Fibroblast of skin of scalp (primary cell): ENCODE measurements around the gene ASMTL.
"Not testable (repeated sequence)": the region's sequence is repeated elsewhere in the genome, so short reads cannot be mapped to it uniquely, and the experiment has no call there.

Experiments used
- DNase-seq: peaks from one replicate; pipeline ENCODE4 v3.0.0-alpha.2; 2013

Gene ASMTL

DNA sequence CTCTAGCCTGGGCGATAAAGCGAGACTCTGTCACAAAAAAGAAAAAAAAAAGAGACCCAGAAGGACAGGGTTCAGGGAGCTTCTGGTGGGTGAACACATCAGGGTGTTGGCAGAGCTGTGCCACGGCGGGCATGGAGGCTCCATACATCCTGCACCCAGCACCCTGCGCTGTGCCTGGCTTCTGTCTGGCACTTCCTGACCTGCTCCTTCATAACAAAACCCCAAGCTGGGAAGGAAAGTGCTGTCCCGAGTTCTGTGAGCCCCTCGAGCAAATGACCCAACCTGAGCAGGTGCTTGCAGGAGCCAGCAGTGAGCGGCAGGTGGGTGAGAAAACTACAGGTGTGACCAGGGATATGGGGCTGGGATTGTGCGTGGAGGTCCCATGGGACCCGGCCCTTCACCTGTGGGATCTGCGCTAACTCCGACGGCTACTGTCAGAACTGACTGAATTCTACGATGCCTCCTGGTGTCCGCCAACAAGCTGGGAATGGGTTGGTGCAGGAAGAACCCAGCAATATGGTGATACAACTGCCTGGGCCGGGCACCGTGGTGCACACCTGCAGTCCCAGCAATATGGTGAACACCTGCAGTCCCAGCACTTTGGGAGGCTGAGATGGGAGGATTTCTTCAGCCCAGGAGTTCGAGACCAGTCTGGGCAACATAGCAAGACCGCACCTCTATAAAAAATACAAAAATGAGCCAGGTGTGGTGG is 18.9 kb downstream of the ASMTL start:
- DNase-seq = no peak

DNA sequence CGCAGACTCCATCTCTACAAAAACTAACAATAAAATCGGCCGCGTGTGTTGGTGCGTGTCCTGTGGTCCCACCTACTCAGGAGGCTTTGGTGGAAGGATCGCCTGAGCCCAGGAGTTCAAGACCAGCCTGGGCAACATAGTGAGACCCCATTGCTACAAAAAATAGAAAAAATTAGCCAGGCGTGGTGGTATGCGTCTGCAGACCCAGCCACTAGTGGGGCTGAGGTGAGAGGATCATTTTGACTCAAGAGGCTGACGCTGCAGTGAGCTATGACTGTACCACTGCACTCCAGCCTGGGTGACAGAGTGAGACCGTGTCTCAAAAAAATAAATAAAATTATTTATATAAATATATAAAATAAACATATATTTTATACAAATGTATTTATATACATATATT is 22.3 kb downstream of the ASMTL start:
- DNase-seq = no peak

DNA sequence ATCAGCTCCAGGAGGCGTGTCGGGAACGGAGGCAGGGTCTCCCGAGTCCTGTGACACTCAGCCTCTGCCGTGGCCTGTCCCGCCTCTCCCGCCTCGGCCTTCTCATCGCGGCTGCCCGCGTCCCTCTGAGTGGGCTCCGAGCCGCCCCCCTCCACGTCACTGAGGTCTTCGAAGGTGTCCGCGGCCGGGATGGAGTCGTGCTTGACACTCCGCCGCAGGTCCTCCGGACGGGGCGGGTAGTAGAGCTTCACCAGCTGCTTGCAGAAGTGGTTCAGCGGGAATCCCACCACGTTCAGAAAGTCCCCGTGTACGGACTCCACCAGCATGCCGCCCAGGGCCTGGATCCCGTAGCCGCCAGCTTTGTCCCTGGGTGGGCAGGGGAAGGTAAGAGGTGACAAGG is 25.0 kb downstream of the ASMTL start:
- no peak for DNase-seq

DNA sequence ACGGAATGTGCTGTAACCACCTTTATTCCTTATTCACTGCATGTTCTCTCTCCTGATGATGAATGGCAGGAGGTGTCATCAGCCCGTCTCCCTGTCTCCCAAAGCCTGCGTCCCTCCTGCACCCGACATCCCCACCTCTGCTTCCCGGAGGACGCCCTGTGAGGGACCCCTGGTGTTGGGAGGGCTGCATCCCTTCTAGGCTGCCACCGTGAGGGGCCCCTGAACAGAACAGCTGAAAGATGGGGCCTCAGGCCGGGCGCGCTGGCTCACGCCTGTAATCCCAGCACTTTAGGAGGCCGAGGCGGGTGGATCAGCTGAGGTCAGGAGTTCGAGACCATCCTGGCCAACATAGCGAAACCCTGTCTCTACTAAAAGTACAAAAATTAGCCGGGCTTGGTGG is 26.4 kb downstream of the ASMTL start:
- DNase-seq = not testable (repeated sequence)

DNA sequence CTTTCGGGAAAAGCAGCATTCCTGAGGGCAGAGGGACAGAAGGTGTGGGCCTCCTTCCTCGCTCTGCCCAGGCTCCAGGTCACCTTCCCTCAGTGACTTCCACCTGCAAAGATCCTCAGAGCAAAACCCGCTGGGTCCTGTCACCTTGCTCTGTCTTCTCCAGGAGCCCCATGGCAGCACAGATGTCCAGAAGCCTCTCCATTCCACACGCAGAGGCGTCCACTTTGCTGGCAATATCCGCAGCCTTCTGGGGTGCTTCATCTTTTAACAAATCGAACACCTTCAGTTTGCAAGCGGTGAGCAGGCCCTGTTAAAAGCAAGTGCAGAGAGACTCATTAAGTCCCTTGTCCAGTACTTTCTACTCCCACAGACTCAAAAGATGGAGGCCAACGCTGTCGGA is 27.3 kb downstream of the ASMTL start:
- DNase-seq = no peak

DNA sequence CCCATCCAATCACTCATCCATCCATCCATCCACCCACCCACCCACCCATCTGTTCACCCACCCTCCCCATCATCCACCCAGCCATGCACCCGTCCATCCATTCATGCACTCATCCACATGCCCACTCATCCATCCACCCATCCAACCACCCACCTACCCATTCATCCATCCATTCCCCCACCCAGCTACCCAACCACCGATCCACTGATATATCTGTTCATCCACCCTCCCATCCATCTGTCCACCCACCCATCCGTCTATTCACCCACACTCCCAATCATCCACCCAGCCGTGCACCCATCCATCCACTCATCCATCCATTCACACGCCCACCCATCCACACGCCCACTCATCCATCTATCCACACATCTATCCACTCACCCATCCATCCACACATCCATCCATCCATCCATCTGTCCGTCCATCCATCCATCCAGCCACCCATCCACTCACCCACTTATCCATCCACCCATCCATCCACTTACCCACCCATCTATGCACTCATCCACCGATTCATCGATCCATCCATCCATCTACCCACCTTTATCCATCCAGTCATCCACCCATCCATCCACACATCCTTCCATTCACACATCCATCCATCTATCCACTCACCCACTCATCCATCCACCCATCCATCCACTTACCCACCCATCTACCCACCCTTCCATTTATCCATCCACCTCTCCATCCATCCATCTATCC is 28.4 kb downstream of the ASMTL start:
- no peak for DNase-seq

DNA sequence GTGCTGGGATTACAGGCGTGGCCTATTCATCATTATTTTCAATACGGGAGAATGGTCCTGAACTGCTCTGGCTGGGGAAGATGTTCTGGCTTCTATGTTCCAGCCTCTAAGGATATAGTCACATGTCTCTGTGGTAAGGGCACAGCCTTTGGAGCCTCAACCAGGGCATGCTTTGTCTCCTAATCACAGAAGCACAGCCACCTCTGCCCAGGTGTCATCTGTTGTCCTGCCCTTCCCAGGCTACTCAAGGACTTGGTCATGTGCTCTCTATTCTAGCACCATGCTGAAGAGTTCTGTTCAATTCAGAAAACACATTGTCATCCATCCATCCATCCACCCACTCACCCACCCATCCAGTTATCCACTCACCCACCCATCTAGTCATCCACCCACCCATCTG is 29.5 kb downstream of the ASMTL start:
- DNase-seq = no peak

DNA sequence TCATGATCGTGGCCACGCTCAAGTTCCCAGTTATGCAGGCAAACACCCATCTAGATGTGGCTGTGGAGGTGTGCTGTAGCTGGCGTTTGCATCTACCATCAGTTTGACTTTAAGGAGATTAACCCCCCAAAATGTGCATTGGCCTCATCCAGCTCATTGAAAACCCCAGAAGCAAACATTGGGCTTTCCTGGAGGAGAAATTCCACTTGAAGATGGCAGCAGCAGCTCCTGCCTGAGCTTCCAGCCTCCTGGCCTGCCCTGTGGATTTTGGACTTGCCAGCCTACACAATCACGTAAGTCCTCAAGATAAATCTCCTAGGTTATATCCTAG is 30.6 kb downstream of the ASMTL start:
- no peak for DNase-seq

DNA sequence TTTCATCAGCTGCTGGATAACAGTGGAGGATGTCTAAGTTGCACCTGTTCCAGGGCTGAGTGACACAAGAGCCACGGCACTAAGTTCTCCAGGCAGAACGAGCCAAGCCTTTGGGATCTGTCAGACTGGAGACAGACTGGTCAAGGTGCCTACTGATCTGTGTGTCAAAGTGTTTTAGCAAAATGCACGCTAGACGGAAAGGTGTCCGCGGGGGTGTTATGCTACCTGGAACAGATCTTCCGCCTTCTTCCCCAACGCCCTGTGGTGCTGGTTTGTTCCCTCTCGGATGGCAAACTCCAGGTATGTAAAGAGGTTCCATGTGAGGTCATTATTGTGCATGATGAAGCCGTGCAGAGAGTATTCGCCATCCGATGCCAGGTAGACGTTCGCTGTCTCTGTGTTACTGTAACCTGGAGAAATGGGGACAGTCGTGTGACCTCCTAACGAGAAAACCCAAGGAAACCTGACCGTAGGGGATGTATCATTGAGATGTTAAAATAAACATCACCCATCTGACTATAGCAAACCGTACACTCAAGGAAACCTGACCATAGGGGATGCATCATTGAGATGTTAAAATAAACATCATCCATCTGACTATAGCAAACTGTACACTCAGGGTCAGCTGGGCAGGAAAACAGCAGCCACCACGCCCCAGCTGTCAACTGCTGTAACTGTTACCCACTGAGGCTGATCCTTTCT is 31.1 kb downstream of the ASMTL start:
- no peak for DNase-seq

DNA sequence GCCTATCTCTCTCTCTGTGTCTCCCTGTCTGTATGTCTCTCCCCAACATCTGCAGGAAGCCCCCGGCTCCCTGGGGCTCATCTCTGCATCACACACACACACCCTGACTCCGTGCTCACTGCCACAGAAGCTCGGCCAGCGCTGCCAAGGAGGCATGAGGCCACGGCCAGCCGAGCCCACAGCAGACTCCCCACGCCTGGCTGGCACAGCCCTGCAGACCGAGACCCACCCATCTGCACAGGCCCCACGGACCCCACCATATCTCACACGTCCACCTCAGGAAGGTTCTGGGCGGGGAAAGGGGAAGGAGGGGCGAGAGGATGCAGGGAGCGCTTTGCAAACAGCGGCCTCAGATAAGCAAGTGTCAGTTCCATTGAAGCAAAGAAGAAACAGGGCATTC is 32.3 kb downstream of the ASMTL start:
- DNase-seq = no peak

DNA sequence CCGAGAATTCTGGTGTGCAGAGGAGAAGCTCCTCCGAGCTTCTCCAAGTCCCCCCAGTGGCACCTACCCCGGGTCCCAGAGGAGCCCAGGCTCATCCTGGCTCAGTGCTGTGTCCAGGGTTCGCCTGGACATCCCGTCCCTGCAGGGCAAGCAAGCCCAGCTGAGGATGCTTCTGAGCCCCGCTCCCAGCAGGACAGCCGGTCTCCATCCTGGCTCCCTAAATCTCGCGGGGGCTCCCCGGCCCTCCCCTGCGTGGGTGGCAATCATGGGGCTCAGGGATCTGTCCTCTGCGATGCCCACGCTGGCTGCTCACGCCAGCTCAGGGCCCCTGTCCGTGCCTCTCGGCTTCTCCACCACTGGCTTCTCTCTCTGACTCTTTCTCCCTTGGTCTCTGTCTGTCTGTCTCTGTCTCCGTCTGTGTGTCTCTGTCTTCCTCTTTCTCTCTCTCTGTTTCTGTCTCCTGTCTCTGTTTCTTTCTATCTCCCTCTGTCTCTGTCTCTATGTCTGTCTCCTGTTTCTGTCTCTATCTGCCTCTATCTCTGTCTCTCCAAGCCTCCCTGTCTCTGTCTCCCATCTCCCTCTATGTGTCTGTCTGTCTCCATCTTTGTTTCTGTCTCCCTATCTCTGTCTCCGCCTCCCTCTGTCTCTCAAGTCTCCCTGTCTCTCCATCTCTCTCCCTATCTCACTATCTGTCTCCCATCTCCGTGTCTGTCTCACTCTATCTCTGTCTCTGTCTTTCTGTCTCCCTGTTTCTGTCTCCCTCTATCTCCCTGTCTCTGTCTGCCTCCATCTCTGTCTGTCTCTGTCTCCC is 33.0 kb downstream of the ASMTL start:
- DNase-seq = no peak

DNA sequence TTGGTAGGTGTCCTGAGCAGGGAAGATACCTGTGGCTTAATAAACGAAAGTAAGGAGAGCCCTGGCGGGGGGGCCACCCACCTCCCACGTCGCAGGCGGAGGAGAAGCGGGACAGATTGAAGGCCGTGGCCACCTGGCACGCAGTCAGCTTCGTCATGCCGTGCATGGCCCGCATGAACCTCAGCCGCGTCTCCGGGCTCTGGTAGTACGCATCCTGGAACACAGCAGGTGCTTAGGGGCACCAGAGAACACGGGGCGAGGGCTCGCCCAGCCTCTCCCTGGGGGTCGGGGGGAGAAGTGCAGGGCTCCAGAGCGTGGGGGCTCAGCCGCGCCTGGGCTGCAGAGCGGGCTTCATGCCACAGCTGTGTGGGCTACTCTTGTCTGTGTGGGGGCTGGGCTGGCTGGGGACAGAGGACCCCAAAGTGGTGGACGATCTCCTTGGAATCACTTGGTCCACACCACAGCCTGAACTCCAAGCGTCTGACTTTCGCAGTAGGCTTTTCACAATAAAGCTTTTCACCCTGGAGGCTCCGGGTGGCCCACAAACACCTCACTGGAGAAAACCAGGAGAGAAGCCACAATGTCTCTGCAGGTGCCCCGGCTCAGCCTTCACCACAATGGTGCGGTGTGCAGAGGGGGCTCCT is 33.7 kb downstream of the ASMTL start:
- DNase-seq = no peak

DNA sequence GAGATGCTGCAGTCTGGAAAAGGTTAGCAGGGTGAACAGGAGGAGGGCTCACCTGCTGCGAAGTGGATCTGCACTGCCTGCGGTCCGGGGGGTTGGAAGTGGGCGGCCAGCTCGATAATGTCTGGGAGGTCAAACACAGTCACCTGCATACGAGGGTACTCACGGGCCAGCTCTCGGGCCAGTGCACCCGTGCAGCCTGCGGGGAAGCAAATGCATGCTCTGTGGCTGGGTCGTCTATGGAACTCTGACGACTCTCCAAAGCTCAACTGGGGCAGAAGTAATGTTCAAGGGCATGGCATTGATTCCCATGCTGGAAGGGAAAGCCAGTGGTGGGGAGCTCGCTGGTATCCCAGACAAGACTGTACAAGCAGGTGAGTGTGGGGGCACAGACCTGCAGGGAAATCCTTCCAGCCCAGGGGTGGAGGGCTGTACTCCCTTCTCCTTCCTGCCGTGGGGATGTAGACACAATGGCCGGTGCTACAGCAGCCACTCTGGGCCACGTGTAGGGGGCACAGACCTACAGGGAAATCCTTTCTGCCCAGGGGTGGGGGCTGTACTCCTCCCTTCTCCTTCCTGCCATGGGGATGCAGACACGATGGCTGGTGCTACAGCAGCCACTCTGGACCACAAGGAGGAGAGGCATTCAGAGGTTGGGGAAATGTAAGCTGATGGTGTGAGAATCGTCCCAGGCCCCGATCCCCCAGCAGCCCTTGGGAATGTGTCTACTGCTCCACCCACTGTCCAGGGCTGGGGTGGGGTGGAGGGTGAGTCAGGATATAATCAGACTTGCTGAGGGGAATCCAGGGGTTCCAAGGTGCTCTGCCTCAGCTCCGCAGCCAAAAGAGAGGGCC is 34.6 kb downstream of the ASMTL start:
- DNase-seq = no peak

DNA sequence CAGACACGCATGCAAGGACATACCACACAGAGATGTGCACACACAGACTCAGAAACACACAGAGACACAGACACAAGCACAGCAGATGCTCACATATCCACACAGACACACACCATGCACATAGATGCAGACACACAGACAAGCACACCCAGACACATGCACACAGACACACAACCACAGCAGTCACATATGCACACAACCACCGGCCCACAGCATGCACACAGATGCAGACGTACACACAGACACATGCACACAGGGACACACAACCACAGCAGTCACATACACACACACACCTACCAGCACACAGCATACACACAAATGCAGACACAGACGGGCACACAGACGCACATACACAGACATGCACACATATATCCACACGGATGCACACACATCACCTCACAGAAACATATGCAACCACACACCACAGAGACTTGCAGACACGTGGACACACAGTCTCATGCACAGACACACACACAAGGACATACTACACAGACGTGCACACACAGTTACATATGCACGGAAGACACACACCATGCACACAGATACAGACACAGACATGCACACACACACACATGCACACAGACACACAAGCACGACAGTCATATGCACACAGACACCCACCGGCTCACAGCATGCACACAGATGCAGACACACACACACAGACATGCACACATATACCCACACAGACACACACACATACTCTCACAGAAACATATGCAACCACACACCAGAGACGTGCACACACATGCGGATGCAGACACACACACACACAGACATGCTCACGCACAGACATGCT is 35.5 kb downstream of the ASMTL start:
- no peak for DNase-seq

DNA sequence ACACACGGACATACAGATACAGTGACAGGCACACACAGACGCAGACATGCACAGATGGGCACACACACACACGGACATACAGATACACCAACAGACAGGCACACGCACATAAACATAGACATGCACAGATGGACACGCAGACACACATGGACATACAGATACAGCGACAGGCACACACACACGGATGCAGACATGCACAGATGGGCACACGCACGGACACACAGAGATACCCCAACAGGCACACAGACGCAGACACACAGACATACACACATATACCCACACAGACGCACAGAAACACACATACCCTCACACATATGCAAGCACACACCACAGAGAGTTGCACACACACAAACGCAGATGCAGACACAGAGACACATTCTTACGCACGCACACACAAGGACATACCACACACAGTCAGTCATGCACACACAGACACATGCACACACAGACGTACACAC is 36.4 kb downstream of the ASMTL start:
- no peak for DNase-seq

DNA sequence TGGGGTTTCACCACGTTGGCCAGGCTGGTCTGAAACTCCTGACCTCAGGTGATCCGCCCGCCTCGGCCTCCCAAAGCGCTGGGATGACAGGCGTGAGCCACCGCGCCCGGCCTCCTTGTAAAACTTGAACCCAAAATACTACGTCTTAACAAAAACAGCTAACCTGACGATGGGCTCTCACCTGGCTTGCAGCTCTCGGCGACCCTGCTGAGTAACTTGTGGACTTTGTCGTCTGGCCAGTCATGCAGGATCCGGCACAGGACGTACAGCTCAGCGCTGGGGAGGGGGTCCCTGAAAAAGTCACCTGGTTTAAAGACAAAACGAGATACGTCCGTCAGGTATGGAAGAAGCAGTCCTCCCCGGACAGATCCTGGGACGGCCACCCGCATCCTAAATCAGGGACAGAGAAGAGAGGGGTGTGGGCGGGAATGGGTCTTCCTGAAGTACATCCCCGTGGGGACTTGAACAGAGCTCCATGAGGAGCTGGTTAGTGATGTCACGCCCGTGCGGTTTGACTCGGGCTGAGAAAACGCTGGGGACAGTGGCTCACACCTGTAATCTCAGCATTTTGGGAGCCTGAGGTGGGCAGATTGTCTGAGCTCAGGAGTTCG is 40.1 kb downstream of the ASMTL start:
- DNase-seq = no peak

DNA sequence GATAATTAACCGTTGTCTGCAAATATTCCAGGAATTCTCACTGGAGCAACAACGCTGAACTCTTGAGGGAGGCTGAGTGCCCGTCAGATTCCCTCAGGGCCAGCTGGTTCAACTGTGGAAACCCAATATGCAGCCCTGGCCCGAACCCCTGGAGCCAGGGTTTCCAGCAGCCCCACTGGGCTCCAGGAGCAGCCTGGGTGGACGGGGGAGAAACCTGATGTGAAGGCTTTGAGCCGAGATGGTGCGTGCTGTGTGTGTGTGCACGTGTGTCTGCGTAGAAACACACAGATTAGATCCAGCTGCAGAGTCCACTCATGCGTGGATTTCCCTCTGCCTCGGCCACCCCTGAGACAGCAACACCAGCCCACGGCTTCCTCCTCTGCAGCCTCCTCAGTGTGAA is 41.4 kb downstream of the ASMTL start:
- no peak for DNase-seq

DNA sequence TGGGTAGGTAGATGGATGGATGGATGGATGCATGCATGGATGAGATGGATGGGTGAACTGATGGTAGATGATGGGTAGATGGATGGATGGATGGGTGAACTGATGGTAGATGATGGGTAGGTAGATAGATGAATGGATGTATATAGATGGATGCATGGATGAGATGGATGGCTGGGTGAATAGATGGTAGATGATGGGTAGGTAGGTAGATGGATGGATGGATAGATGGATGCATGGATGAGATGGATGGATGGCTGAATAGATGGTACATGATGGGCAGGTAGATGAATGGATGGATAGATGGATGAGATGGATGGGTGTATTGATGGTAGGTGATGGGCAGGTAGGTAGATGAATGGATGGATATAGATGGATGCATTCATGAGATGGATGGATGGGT is 45.7 kb downstream of the ASMTL start:
- DNase-seq = no peak

DNA sequence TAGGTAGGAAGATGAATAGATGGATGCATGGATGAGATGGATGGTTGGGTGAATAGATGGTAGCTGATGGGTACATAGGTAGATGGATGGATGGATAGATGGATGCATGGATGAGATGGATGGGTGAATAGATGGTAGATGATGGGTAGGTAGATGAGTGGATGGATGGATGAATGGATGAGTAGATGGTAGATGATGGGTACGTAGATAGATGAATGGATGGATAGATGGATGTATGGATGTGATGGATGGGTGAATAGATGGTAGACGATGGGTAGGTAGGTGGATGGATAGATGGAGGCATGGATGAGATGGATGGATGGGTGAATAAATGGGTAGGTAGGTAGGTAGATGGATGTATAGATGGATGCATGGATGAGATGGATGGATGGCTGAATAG is 46.9 kb downstream of the ASMTL start:
- not testable (repeated sequence) for DNase-seq

DNA sequence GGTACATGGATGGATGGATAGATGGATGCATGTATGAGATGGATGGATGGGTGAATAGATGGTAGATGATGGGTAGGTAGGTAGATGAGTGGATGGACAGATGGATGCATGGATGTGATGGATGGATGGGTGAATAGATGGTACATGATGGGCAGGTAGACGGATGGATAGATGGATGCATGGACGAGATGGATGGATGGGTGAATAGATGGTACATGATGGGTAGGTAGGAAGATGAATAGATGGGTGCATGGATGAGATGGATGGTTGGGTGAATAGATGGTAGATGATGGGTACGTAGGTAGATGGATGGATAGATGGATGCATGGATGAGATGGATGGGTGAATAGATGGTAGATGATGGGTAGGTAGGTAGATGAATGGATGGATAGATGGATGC is 48.8 kb downstream of the ASMTL start:
- not testable (repeated sequence) for DNase-seq
